Right ventricle myocardium inferior (tissue), 1 donor: ENCODE results near the gene DPEP2. TPM values are rescaled to one million over a fixed set of nuclear protein-coding genes. Genes with fewer than 3 reads are reported as not detected.
"Not testable (repeated sequence)": the region's sequence is repeated elsewhere in the genome, so short reads cannot be mapped to it uniquely, and the experiment has no call there.

ENCODE experiments used
- ATAC-seq: fragments of 200-7000 bp; cut with Tn5 transposase; one replicate; pipeline ENCODE4 v1.9.1; 2020; ENCODE audit warnings: mild to moderate bottlenecking, moderate library complexity
- DNase-seq: peaks from one replicate; pipeline ENCODE4 v3.0.0; 2021; ENCODE audit errors: missing footprints
- intact Hi-C: fragments of 100-400 bp; cut with DNase I; formaldehyde crosslinking; loops from one replicate; pipeline ENCODE4 v1.11.0; 2022
- total RNA-seq: library from RNA; stranded (reverse); fragmentation: NEBNext Ultra II Directional; extraction: Animal tissue kit (Norgen Biotek cat#: 25700); gene quantifications from one replicate; pipeline ENCODE4 v1.2.1, GENCODE V29; 2021
- donor health status: DM: no; HTN: yes; CAD: no; lungs with severe emphysema.

DPEP2 gene
- total RNA-seq, 1 donor from 2014 or later, result 0.87 TPM

DNA sequence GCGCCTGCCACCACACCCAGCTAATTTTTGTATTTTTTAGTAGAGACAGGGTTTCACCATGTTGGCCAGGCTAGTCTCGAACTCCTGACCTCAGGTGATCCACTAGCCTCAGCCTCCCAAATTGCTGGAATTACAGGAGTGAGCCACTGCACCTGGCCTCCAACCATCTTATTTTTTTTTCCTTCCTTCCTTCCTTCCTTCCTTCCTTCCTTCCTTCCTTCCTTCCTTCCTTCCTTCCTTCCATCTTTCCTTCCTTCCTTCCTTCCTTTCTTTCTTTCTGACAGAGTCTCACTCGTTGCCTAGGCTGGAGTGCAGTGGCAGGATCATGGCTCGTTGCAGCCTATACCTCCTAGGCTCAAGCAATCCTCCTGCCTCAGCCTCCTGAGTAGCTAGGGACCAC lies 10.6 kb upstream of the DPEP2 start:
- ATAC-seq, DNase-seq, intact Hi-C loops: not testable (repeated sequence)

DNA sequence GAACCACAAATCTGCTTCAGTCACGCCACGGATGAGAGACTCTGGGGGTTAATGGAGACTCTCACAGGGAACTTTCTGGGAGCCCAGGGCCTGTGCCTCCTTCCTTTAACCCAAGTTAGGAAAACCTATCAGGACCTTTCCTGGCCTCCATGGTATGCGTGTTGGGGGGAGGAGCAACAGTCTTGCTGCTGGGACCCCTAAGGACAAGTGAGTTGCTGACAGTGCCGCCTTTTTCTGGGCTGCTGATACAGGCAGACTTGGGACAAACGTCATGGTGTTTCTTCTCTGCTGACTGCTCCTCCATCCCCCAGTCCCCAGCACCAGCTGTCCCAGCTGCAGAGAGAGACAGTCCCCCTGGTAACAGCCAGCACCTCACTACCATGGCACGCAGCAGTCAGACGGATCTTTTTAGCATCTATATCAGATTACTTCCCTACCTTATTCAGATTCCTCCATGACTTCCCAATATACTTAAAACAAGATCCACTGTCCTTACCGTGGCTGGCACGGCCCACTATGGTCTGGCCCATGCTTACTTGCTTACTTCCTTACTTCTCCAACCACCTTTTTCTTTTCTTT lies 10.0 kb upstream of the DPEP2 start:
- DNase-seq (no peak), ATAC-seq (no peak)
- intact Hi-C loops, result no loop called here

DNA sequence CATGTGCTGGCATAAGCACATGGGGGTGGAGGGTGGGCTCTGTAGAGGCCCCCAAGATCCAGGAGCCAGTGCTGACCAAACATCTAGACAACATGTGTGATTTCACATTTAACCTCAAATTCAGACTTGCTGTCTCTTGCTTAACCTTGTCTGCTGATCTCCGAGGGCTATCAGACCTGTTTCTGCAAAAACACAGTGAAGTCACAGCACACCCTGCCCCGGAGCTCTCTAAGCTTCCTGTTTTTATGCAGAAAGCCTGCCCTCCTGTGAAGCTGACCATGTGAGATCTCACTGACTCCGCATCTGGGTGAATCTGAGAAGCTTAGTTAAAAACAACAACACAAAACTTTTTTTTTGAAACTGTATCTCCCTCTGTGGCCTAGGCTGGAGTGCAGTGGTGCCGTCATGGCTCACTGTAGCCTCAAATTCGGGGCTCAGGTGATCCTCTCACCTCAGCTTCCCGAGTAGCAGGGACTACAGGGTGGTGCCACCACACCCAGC lies 6.6 kb upstream of the DPEP2 start:
- intact Hi-C loops, result no loop called here
- DNase-seq (no peak), ATAC-seq (peak; percentile 77)

DNA sequence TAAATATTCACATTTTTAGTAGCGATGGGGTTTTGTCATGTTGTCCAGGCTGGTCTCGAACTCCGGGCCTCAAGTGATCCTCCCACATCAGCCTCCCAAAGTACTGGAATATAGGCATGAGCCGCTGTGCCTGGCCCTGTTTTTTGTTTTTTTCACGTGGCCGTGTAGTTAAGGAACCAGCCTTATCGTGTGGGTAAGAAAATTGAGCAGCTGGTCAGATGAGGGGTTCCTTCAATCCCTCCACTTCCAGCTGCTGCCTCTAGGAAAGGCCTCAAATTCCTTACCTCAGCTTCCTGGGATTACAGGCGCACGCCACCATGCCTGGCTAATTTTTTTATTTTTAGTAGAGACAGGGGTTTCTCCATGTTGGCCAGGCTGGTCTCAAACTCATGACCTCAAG lies 5.9 kb upstream of the DPEP2 start:
- intact Hi-C loops, result no loop called here
- no peak for ATAC-seq

DNA sequence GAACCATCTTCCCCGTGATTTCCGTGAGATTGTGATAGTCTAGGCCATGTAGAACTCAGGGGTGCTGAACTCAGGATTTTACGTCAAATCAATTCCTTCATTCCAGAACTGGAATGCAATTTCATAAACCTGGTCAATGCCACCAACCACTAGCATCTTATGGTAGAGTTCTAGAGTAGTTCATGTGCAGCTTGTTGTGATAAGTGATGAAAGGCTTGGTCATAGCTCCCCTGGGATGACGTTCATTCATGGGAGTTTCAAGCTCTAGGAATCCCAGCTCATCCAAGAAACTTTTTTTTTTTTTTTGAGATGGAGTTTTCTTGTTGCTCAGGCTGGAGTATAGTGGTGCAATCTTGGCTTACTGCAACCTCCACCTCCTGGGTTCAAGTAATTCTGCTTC lies 3.7 kb upstream of the DPEP2 start:
- intact Hi-C loops, result no loop called here
- ATAC-seq (no peak), DNase-seq (no peak)

More for the DNA sequence above, 5.9 kb upstream of the DPEP2 start:
- no peak for DNase-seq

DNA sequence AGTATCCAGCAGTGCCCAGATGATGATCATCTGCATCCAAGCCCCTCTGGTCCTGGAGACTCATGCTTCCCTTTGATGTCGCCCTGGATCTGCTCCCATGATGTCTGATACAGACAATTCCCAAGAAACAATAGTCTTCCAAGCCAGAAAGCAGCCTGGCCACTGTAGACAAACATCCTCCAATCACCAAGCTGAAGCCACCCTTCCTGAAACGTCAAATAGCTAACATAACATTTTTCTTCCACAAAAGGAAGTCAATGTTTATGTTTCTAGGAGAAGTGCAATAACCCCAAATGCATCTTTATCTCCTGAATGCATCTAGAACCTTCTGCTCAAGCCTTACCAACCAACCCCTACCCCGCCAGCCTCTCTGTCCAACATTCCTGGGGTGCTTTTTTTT lies 1.2 kb upstream of the DPEP2 start:
- ATAC-seq (no peak), DNase-seq (no peak)
- intact Hi-C loops, result no loop called here

DNA sequence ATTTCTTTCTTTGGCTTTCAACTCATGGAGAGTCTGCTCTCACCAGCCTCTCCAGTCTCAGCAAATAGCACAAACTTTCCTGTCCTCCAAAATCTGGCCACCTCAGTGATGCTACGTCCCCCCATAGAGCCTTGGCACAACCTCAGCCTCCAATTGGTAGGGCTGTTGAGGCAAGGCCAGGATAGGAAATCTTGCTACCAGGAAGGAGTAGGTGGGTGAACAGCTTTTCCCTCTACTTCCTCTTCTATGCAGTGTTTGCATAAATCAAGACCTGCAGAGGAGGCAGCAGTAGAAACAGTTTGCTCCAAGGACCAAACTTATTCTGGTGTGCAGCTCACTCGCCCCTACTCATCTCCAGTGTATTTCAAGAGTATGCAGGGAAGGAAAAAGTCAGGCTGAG lies 701 bp upstream of the DPEP2 start:
- no peak for DNase-seq
- ATAC-seq, result peak; percentile 64
- intact Hi-C loops, result no loop called here

DNA sequence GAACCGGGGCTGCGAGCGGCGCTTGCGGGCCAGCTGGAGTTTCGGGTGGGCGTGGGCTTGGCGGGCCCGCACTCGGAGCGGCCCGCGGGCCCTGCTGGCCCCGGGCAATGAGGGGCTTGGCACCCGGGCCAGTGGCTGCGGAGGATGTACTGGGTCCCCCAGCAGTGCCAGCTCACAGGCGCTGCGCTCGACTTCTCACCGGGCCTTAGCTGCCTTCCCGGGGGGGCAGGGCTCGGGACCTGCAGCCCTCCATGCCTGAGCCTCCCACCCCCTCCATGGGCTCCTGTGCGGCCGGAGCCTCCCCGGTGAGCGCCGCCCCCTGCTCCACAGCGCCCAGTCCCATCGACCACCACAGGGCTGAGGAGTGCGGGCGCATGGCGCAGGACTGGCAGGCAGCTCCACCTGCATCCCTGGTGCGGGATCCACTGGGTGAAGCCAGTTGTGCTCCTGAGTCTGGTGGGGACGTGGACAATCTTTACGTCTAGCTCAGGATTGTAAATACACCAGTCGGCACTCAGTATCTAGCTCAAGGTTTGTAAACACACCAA lies 979 bp downstream of the DPEP2 start:
- ATAC-seq, intact Hi-C loops: not testable (repeated sequence)
- peak; percentile 23 for DNase-seq

DNA sequence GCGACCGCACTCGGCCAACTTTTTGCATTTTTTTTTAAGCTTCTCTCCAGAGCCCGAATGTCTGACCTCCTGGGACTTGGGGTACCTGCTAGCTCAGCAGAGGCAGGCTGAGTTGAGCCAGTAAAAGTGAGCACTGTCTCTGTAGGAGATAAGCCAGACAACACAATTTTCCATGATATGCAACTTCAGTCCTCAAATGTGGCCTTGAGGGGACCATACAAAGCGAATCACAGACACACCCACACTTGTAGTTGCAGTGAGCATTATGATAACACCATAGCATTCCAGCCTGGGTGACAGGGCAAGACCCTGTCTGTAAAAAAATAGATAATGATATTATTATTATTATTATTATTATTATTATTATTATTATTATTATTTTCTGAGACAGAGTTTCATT lies 2.6 kb downstream of the DPEP2 start:
- intact Hi-C loops, result no loop called here
- DNase-seq (no peak), ATAC-seq (no peak)

DNA sequence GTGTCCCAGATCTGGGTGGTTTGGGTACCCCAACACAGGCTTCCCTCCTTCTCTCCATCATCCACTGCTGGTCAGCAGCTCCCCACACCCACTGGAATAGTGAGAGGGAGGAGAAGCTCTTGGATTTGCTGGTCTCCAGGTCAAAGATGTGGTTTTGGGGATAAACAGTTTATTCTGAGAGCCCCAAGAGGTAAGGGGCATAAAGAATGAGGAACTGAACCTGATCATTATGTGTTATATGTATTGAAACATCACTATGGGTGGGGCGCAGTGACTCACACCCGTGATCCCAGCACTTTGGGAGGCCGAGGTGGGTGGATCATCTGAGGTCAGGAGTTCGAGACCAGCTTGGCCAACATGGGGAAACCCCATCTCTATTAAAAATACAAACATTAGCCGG lies 3.9 kb downstream of the DPEP2 start:
- DNase-seq, result peak; percentile 3
- intact Hi-C loops, result no loop called here
- no peak for ATAC-seq

DNA sequence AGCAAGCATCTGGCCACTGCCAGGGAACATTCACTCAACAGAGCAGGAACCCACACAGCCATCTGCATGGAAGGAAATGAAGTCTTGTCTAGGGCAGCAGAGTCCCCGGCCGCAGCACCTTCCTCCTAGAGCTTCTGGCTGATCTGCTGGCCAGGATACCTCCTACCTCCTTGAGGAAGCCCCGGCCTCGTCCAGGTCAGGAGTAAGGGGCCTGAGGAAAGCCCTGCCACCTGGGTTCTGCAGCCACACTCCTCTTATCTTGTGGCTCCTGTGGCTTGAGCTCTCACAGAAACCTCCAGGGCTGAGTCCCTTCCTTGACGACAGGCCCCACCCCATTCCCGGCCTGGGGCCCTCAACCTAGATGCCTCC lies 5.3 kb downstream of the DPEP2 start:
- DNase-seq, ATAC-seq, intact Hi-C loops: not testable (repeated sequence)

DNA sequence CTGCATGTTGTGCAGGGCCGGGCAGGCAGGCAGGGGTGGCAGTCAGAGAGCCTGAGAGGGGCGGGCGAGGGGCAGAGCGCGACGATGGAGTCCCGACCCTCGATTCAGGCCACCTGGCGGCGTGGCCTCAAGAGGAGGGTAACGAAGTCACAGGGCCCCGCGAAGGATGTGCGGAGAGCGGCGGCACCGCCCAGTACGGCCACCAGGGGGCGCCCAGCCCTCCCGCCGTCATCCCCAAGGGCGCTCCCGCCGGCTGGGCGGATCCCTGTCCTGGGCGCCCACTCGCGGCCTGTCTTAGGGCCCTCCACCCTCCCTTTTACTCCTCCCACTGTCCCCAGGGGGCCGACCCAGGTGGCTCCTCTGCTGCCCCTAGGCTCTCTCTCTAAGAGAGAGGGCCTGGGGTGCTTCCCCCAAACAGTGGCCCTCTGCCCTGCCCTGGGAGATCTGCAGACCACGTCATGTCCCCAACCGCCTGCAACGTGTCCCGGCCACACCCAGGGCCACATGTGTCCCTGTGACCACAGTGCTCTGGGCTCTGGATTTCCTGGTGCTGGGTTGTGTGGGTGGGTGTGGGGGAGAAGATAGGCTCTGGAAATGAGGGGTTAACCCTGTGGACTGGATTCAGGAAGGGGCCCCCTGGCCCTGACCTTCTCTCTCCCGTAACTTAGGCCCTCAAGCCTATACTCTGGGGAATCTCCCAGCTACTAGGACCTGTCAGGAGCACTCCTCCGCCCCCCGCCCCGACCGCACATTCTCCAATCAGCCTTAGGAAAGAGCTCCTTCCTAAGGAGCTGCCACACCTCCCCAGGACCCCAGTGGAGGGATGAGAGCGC lies 5.9 kb downstream of the DPEP2 start:
- ATAC-seq (peak; percentile 95), DNase-seq (peak; percentile 95)
- intact Hi-C loops, result loop anchor here (2.0 kb wide), 2 partner anchors 47 to 235 kb away; no protein-coding TSS in a partner anchor

DNA sequence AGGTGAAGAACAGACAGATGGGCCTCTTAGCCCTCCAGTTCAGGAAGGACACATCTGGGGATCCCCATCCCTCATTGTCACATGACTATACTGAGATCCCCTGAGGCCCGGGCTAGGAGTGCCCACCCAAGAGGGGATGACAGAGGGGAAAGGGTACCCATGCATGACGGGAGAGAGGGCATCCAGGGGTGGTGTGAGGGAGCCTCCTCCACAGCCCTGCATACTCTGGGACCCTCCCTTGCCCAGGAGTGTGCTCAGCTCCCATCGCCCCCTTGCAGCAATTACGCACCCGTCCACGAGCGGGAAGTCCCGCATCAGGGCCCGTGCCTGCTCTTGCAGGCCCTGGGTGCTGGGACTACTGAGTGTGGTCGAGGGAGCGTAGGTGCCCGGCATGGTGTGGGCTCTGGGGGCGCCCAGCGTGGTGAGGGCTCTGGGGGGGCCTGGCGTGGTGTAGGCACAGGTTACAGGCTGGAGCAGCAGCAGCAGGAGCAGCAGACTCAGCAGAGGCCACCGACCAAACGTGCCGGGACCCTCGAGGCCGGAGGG lies 6.5 kb downstream of the DPEP2 start:
- intact Hi-C loops, result loop anchor here (2.0 kb wide), 2 partner anchors 48 to 236 kb away; no protein-coding TSS in a partner anchor
- ATAC-seq (no peak), DNase-seq (peak; percentile 70)

DNA sequence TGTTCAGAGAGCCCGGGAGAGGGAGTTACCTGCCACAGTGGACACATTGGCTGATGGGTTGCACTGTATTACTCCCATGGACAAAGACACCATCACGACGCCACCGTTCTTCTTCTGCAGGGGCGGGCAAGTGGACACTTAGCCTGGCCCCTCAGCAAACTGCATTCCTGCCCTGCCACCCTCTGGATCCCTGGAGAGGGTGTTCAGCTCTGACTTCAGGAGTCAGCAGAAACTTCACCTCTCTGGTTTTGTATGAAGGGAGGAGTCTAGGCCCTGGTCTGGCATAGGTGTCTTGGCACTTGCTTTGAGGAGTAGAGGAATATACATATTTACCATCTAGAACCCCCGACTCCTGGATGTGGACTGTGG lies 9.3 kb downstream of the DPEP2 start:
- no peak for ATAC-seq
- DNase-seq, result no peak
- intact Hi-C loops, result no loop called here

DNA sequence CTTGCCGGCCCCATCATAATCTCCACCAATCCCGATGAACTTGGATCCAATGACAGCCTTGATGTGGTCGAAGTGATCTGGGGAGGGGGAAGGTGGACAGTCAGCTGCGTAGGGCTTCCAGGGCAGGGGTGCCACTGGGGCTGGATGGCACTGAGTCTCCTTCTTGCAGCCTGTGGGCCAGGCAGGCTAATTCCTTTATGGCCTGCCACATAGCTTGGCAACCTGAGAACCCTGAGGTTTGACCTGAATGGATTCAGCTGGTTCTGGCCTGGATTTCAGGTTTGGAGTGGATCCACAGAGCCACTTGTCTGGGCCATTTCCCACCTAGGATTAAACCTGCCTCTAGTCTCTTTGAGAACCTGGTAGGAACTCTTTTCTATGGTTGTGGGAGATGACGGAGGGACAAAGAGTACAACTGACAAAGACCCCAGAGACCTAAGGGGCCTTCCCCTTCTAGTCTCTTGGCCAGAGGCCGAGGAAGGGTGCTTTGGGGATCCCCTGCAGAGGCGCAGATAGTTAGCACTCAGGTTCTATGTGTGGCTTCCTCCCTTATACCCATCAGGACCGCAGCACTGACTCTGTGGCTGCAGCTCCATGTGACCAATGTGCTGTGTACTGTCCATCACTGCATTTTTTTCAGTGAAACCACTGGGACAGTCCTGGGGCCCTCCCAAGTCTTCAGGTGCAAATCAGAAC lies 9.8 kb downstream of the DPEP2 start:
- DNase-seq (no peak), ATAC-seq (no peak)
- intact Hi-C loops, result loop anchor here (5.0 kb wide), 1 partner anchor 47 kb away; the partner anchor contains the start of gene LCAT

DNA sequence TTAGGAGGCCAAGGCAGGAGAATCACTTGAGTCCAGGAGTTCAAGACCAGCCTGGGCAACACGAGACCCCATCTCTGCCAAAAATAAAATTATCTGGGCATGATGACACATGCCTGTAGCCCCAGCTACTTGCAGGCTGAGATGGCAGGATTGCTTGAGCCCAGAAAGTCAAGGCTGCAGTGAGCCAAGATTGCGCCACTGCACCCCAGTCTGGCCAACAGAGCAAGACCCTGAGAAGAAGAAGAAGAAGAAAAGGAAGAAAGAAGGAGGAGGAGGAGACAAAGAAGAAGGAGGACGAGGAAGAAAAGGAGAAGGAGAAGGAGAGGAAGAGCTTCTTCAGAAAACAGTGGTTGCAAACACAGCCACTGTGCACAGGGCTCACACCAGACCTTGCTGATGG lies 10.6 kb downstream of the DPEP2 start:
- ATAC-seq (no peak), DNase-seq (no peak)
- intact Hi-C loops, result loop anchor here (5.0 kb wide), 1 partner anchor 46 kb away; the partner anchor contains the start of gene LCAT

DNA sequence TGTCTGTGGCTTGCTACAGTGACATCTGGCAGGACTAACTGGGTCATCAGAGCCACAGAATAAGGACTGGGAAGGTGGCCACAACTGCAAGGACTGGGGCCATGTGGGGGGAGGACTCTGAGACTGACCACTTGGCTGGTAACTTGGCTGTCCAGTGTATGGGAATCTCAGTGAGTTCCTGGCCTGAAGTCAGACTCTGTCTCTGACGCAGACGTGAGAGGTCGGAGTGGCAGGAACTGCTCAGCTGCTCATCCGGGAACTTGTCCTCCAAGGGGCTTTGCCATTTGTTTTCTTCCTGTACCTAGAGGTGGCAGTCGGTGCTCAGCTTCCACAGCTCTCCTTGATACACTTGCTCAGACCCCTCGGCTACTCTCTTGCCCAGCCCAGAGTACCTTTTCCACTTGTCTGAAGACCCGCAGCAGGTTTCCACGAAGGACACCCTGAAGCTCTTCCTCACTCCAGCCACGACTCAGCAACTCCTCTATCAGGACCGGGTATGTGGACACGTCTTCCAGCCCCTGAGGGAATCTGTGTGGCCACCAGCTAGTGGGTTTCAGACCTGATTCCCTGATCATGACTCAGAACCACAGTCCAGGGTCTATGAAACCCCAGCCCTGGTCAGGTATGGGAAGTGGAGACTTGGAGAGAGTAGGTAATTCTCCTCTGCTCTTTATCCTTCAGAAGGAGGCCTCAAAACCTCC lies 11.7 kb downstream of the DPEP2 start:
- intact Hi-C loops, result loop anchor here (5.0 kb wide), 1 partner anchor 45 kb away; the partner anchor contains the start of gene LCAT
- peak; percentile 37 for ATAC-seq
- no peak for DNase-seq

DNA sequence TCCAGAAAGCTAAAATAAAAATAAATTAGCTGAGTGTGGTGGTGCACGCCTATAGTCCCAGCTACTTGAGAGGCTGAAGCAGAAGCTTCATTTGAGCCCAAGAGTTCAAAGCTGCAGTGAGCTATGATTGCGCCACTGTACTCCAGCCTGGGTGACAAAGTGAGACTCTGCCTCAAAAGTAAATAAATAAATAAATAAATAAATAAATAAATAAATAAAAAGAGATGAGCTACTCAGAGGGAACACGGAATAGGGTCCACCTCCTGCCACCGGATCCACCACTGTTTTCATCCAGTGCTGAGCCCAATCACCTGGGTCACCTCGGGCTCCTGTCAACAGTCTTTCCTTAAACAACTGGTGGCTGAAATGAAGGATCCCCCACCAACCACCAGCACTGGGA lies 12.3 kb downstream of the DPEP2 start:
- intact Hi-C loops, result loop anchor here (5.0 kb wide), 1 partner anchor 45 kb away; the partner anchor contains the start of gene LCAT
- DNase-seq, result no peak
- ATAC-seq, result no peak
